ENCODE measurements around the gene TRPM1.

GRCh38 chr15:31078471-31078870, 23.1 kb downstream of the TRPM1 start:
- TF ChIP-seq CTCF (IDR thresholded peaks at IDR 0.05) = no peak
- TF ChIP-seq MAX (CRISPR knock-in tag; IDR thresholded peaks at IDR 0.05) = no peak
- no peak for TF ChIP-seq ZNF512 (CRISPR knock-in tag; IDR thresholded peaks at IDR 0.05; ENCODE audit: borderline replicate concordance)
- no peak for TF ChIP-seq E2F5 (CRISPR knock-in tag; IDR thresholded peaks at IDR 0.05)
- no peak for TF ChIP-seq GTF2I (CRISPR knock-in tag; conservative IDR thresholded peaks at IDR 0.05)

All from WTC11 (cell line).